KMS-11 (cell line): ENCODE results near the gene NELL1.

Experiments
- H2AFZ ChIP-seq: fragments of 200-600 bp; sonication (generic); 2 replicates; pipeline ENCODE4 v1.6.1; 2016; ENCODE audit warnings: antibody characterized with exemption, mixed run types, low read depth
- H3K27ac ChIP-seq: fragments of 200-600 bp; sonication (generic); 2 replicates; pipeline ENCODE4 v1.6.1; 2016; ENCODE audit warnings: mild to moderate bottlenecking, mixed run types
- H3K27me3 ChIP-seq: fragments of 200-600 bp; sonication (generic); 2 replicates; pipeline ENCODE4 v1.6.1; 2017; ENCODE audit warnings: mild to moderate bottlenecking, low read depth, mixed run types, moderate library complexity; ENCODE audit not compliant: insufficient read depth
- H3K36me3 ChIP-seq: fragments of 200-600 bp; sonication (generic); 2 replicates; pipeline ENCODE4 v1.6.1; 2017; ENCODE audit warnings: mild to moderate bottlenecking, mixed run types; ENCODE audit not compliant: insufficient read depth
- H3K4me1 ChIP-seq: fragments of 200-600 bp; sonication (generic); 2 replicates; pipeline ENCODE4 v1.6.1; 2016; ENCODE audit warnings: mild to moderate bottlenecking, low read depth, mixed run types; ENCODE audit not compliant: poor library complexity, severe bottlenecking
- H3K4me2 ChIP-seq: fragments of 200-600 bp; sonication (generic); 2 replicates; pipeline ENCODE4 v1.7.0; 2016; ENCODE audit warnings: mild to moderate bottlenecking, mixed run types
- H3K4me3 ChIP-seq: fragments of 200-600 bp; sonication (generic); IDR thresholded peaks from 2 replicates; pipeline ENCODE4 v1.6.1; 2017; ENCODE audit warnings: low read depth, low read length, mixed read lengths; ENCODE audit not compliant: insufficient read depth
- H3K79me2 ChIP-seq: fragments of 200-600 bp; sonication (generic); 2 replicates; pipeline ENCODE4 v1.6.1; 2016; ENCODE audit warnings: low read depth, mixed run types; ENCODE audit not compliant: insufficient read depth
- H3K9ac ChIP-seq: fragments of 200-600 bp; sonication (generic); 2 replicates; pipeline ENCODE4 v1.6.1; 2016; ENCODE audit warnings: mild to moderate bottlenecking, mixed run types
- H4K20me1 ChIP-seq: fragments of 200-600 bp; sonication (generic); 2 replicates; pipeline ENCODE4 v1.6.1; 2016; ENCODE audit warnings: mild to moderate bottlenecking, mixed run types; ENCODE audit not compliant: insufficient read depth
- CTCF ChIP-seq: fragments of 200-600 bp; sonication (generic); conservative IDR thresholded peaks from 2 replicates; pipeline ENCODE4 v1.6.1; 2017; ENCODE audit warnings: low read depth, mild to moderate bottlenecking, antibody characterized with exemption, low read length, moderate library complexity, mixed read lengths

NELL1 gene

GRCh38 chr11:21148376-21148775 lies 479.0 kb downstream of the NELL1 start:
- Histone ChIP-seq H3K4me3 (no peak overlapping the region), H3K4me2 (no peak overlapping the region), H3K27ac (no peak overlapping the region), H4K20me1 (no peaks in the 10 kb centered on the region), H3K27me3 (no peaks in the 10 kb centered on the region), H3K9ac (no peak overlapping the region), H3K4me1 (no peaks in the 10 kb centered on the region), H3K79me2 (no peaks in the 10 kb centered on the region), H2AFZ (no peak overlapping the region), H3K36me3 (no peaks in the 10 kb centered on the region)
- no peak for TF ChIP-seq CTCF

- no peak for TF ChIP-seq CTCF
- H3K79me2 ChIP-seq = no peaks in the 10 kb centered on the region
- no peaks in the 10 kb centered on the region for H3K4me1 ChIP-seq
- no peaks in the 10 kb centered on the region for H3K36me3 ChIP-seq
- H3K4me2 ChIP-seq = no peak overlapping the region
- no peak overlapping the region for H3K27ac ChIP-seq
- H3K27me3 ChIP-seq = no peaks in the 10 kb centered on the region
- no peak overlapping the region for H3K9ac ChIP-seq
- H4K20me1 ChIP-seq = no peaks in the 10 kb centered on the region
- H2AFZ ChIP-seq = no peak overlapping the region
- no peak overlapping the region for H3K4me3 ChIP-seq
Measured at GRCh38 chr11:21160140-21160539, 490.8 kb downstream of the NELL1 start.

GRCh38 chr11:21169639-21170038 lies 500.3 kb downstream of the NELL1 start:
- Histone ChIP-seq H3K4me3 (no peak overlapping the region), H4K20me1 (no peaks in the 10 kb centered on the region), H3K4me1 (no peaks in the 10 kb centered on the region), H3K27me3 (no peaks in the 10 kb centered on the region), H2AFZ (no peak overlapping the region), H3K27ac (no peak overlapping the region), H3K9ac (no peak overlapping the region), H3K4me2 (no peak overlapping the region), H3K36me3 (no peaks in the 10 kb centered on the region), H3K79me2 (no peaks in the 10 kb centered on the region)
- TF ChIP-seq CTCF = no peak

- H4K20me1 ChIP-seq = no peaks in the 10 kb centered on the region
- no peaks in the 10 kb centered on the region for H3K4me1 ChIP-seq
- H3K79me2 ChIP-seq = no peaks in the 10 kb centered on the region
- TF ChIP-seq CTCF = no peak
- no peak overlapping the region for H3K4me2 ChIP-seq
- H3K4me3 ChIP-seq = no peak overlapping the region
- no peaks in the 10 kb centered on the region for H3K36me3 ChIP-seq
- H2AFZ ChIP-seq = no peak overlapping the region
- no peaks in the 10 kb centered on the region for H3K27me3 ChIP-seq
- no peak overlapping the region for H3K9ac ChIP-seq
- H3K27ac ChIP-seq = no peak overlapping the region
Measured at GRCh38 chr11:21173476-21173875, 504.1 kb downstream of the NELL1 start.

GRCh38 chr11:21174781-21175180 lies 505.4 kb downstream of the NELL1 start:
- no peaks in the 10 kb centered on the region for H3K36me3 ChIP-seq
- no peak overlapping the region for H3K27ac ChIP-seq
- no peak overlapping the region for H3K9ac ChIP-seq
- no peaks in the 10 kb centered on the region for H3K27me3 ChIP-seq
- H3K4me2 ChIP-seq = no peak overlapping the region
- no peak overlapping the region for H2AFZ ChIP-seq
- H3K4me1 ChIP-seq = no peaks in the 10 kb centered on the region
- no peaks in the 10 kb centered on the region for H3K79me2 ChIP-seq
- no peaks in the 10 kb centered on the region for H4K20me1 ChIP-seq
- no peak overlapping the region for H3K4me3 ChIP-seq
- no peak for TF ChIP-seq CTCF
